ENCODE results near the gene JMY.

GRCh38 chr5:79259810-79260209 is 23.9 kb downstream of the JMY start:
- no peak for TF ChIP-seq CTCF (conservative IDR thresholded peaks at IDR 0.05)
- TF ChIP-seq EZH2 (IDR thresholded peaks at IDR 0.05; ENCODE audit: low read depth), result no peak

Measured in PC-9 (cell line).